GM12864 (cell line): ENCODE measurements around the gene ISL1.

ENCODE experiments used
- DNase-seq: peaks from one replicate; pipeline ENCODE4 v3.0.0-alpha.2; 2011; ENCODE audit warnings: low read depth
- H3K4me3 ChIP-seq: 2 replicates; pipeline ENCODE4 v1.5.1; 2011; ENCODE audit warnings: mild to moderate bottlenecking, low read depth, low read length, control low read depth
- CTCF ChIP-seq: IDR thresholded peaks from 2 replicates; pipeline ENCODE4 v1.5.1; 2011; ENCODE audit warnings: low read depth, mild to moderate bottlenecking, moderate library complexity, low read length, control low read depth, inconsistent platforms; ENCODE audit errors: missing control alignments

The ISL1 gene

GRCh38 chr5:51379331-51379700 is 3.9 kb upstream of the ISL1 start:
- H3K4me3 ChIP-seq = no peak overlapping the region
- no peak for TF ChIP-seq CTCF
- no peak for DNase-seq

GRCh38 chr5:51380603-51381207 is 2.5 kb upstream of the ISL1 start:
- TF ChIP-seq CTCF = peak; percentile 58
- H3K4me3 ChIP-seq = no peak overlapping the region
- DNase-seq = no peak

GRCh38 chr5:51381761-51382474 is 1.3 kb upstream of the ISL1 start:
- no peak overlapping the region for H3K4me3 ChIP-seq
- DNase-seq = no peak
- no peak for TF ChIP-seq CTCF

GRCh38 chr5:51382521-51383130 is 622 bp upstream of the ISL1 start:
- peak overlapping the region; percentile 24 for H3K4me3 ChIP-seq
- TF ChIP-seq CTCF = no peak
- DNase-seq = no peak

GRCh38 chr5:51384281-51384840 is 1.1 kb downstream of the ISL1 start:
- no peak for TF ChIP-seq CTCF
- H3K4me3 ChIP-seq = no peak overlapping the region
- no peak for DNase-seq

GRCh38 chr5:51385216-51385615 is 2.0 kb downstream of the ISL1 start:
- H3K4me3 ChIP-seq = no peak overlapping the region
- DNase-seq = no peak
- no peak for TF ChIP-seq CTCF
